Amniotic epithelial cell (primary cell): ENCODE results near the gene RPS6KL1.

Experiments
- DNase-seq: peaks from one replicate; pipeline ENCODE4 v3.0.0-alpha.2; 2010; ENCODE audit warnings: low read depth

The RPS6KL1 gene

GRCh38 chr14:74911704-74912103 is 11.4 kb downstream of the RPS6KL1 start:
- DNase-seq = no peak

- DNase-seq = no peak
Observed at GRCh38 chr14:74911221-74911620, 11.8 kb downstream of the RPS6KL1 start.

GRCh38 chr14:74910556-74910955 is 12.5 kb downstream of the RPS6KL1 start:
- no peak for DNase-seq

GRCh38 chr14:74909911-74910310 is 13.1 kb downstream of the RPS6KL1 start:
- DNase-seq = no peak

- DNase-seq = no peak
Observed at GRCh38 chr14:74909501-74909900, 13.6 kb downstream of the RPS6KL1 start.

- DNase-seq = no peak
Observed at GRCh38 chr14:74908861-74909341, 14.2 kb downstream of the RPS6KL1 start.

GRCh38 chr14:74907744-74908143 is 15.3 kb downstream of the RPS6KL1 start:
- no peak for DNase-seq

- no peak for DNase-seq
Observed at GRCh38 chr14:74906925-74907521, 16.0 kb downstream of the RPS6KL1 start.

- peak; percentile 33 for DNase-seq
Observed at GRCh38 chr14:74905595-74906142, 17.4 kb downstream of the RPS6KL1 start.

GRCh38 chr14:74904635-74905503 is 18.2 kb downstream of the RPS6KL1 start:
- DNase-seq = no peak

- no peak for DNase-seq
Observed at GRCh38 chr14:74902941-74903705, 19.9 kb downstream of the RPS6KL1 start.

GRCh38 chr14:74898694-74899093 is 24.4 kb downstream of the RPS6KL1 start:
- DNase-seq = no peak

- DNase-seq = no peak
Observed at GRCh38 chr14:74898083-74898482, 25.0 kb downstream of the RPS6KL1 start.

- DNase-seq = no peak
Observed at GRCh38 chr14:74897642-74898041, 25.4 kb downstream of the RPS6KL1 start.

GRCh38 chr14:74896400-74896799 is 26.7 kb downstream of the RPS6KL1 start:
- DNase-seq = no peak

GRCh38 chr14:74893614-74894091 is 29.4 kb downstream of the RPS6KL1 start:
- no peak for DNase-seq

- DNase-seq = no peak
Observed at GRCh38 chr14:74892745-74893144, 30.3 kb downstream of the RPS6KL1 start.

- peak; percentile 51 for DNase-seq
Observed at GRCh38 chr14:74891870-74892269, 31.2 kb downstream of the RPS6KL1 start.

GRCh38 chr14:74890262-74890661 is 32.8 kb downstream of the RPS6KL1 start:
- DNase-seq = no peak

- peak; percentile 83 for DNase-seq
Observed at GRCh38 chr14:74888164-74889158, 34.6 kb downstream of the RPS6KL1 start.

GRCh38 chr14:74886001-74886400 is 37.1 kb downstream of the RPS6KL1 start:
- DNase-seq = peak; percentile 98
